Panc1 (cell line): ENCODE measurements around the gene IL17C.

Source experiments
- CTCF ChIP-seq: fragments of 450-650 bp; IDR thresholded peaks from 2 replicates; pipeline ENCODE4 v1.5.1; 2017; ENCODE audit warnings: mild to moderate bottlenecking
- POLR2AphosphoS5 ChIP-seq: IDR thresholded peaks from 2 replicates; pipeline ENCODE4 v1.6.1; 2012; ENCODE audit warnings: mild to moderate bottlenecking, low read depth, low read length, moderate library complexity
- REST ChIP-seq, 2 experiments: IDR thresholded peaks; 2 replicates each; pipeline ENCODE4 v1.6.1; 2011 to 2012; ENCODE audit warnings: low read depth in 2 of 2, control low read depth in 1 of 2, low read length in 1 of 2, mild to moderate bottlenecking in 1 of 2, moderate library complexity in 1 of 2; ENCODE audit not compliant: insufficient read depth in 1 of 2
- SIN3A ChIP-seq: IDR thresholded peaks from 2 replicates; pipeline ENCODE4 v1.6.1; 2012; ENCODE audit warnings: low read depth, mild to moderate bottlenecking, low read length, moderate library complexity, borderline replicate concordance; ENCODE audit not compliant: insufficient read depth

GRCh38 chr16:88642881-88643643 is 4.7 kb downstream of the IL17C start:
- no peak for TF ChIP-seq POLR2AphosphoS5
- no peak for TF ChIP-seq CTCF
- no peak for TF ChIP-seq SIN3A
- no peak for TF ChIP-seq REST (IDR thresholded peaks at IDR 0.05; ENCODE audit: insufficient read depth in 1 of 2, low read depth in 2 of 2, low read length in 1 of 2)
